ACHN (cell line): ENCODE data around the gene TRPV4.

Experiments
- DNase-seq: peaks from one replicate; pipeline ENCODE4 v3.0.0-alpha.2; 2015
- in situ Hi-C: cut with HindIII; loops from 2 replicates; pipeline ENCODE4 v1.10.0; 2017; ENCODE audit warnings: low sequenced_read_pairs, low pct_ligation_motif_present, low pct_unique_long_range_greater_than_20kb

The TRPV4 gene

DNA sequence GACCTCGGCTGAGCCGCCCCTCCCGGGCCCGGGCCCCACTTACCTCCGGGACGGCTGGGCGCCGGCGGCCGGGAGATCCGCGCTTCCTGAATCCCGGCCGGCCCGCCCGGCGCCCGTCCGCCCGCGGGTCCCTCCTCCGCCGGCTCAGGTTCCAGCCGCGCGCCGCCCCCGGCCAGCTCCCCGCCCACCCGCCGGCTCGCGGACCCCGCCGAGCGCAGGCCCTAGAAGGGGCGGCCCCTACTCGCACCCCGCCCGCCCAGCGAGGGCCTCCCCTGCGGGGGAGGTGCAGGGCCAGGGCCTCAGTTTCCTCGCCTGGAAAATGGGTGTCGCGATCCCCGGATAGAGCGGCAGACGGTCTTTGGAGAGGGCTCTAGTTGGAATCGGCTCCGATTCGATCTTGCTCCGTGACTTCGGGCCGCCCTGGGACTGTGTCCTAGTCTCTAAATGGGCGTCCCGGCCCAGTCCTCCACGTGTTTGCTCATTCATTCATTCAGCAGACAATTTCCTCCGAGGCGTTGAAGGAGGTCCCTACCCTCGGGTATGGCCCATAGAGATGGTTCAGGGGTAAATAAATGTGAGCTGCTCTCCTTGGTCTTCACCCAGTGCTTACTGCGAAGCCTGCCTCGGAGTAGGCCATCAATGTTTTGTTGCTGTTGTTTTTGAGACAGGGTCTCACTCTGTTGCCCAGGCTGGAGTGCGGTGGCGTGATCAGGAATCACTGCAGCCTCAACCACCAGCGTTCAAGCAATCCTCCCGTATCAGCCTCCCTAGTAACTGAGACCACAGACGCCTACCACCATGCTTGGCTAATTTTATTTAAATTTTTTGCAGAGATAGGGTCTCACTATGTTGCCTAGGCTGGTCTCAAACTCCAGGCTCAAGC, at the start of gene TRPV4:
TRPV4 (minus strand) TSS at position 92 of the 883 bp plus-strand sequence. CDS start 18,602 bp downstream, outside the sequence.
- in situ Hi-C loops, result no loop called here
- peak; percentile 70 for DNase-seq

DNA sequence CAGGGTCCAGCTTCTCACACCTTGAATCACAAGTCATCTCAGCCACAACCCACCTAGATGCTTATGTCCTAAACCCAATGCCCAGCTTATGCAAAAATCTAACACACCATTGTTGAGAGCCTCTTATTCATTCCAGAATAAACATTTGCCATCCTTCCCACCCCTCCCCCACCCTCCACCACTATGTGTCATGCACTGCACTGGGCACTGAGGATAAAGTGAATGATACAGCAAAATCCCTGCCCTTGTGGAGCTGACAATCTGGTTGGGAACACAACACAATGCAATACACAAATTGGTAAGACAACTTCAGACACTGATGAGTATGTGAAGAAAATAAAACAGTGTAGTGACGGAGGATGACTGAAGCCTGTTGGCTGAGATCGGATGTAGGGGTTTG, 48.6 kb upstream of the TRPV4 start:
- in situ Hi-C loops, result no loop called here
- DNase-seq, result no peak

DNA sequence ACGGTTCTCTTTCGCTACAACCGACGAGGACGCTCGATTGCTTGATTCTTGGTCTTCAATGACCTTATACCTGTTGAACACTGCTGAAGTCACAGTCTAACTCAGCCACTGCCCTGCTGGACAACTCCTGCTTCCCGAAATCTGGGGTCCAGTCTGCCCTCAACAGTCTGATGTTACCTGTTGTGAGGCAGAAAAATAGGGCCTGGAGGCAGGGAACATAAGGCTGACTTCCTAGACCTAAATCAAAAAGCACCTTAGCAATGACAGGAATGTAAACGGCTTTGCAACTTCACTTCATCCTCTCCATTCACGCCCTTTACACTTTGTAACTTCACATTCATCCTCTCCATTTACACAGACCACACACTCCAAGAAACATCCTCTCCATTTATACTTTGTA, 47.7 kb upstream of the TRPV4 start:
- no peak for DNase-seq
- in situ Hi-C loops, result no loop called here

DNA sequence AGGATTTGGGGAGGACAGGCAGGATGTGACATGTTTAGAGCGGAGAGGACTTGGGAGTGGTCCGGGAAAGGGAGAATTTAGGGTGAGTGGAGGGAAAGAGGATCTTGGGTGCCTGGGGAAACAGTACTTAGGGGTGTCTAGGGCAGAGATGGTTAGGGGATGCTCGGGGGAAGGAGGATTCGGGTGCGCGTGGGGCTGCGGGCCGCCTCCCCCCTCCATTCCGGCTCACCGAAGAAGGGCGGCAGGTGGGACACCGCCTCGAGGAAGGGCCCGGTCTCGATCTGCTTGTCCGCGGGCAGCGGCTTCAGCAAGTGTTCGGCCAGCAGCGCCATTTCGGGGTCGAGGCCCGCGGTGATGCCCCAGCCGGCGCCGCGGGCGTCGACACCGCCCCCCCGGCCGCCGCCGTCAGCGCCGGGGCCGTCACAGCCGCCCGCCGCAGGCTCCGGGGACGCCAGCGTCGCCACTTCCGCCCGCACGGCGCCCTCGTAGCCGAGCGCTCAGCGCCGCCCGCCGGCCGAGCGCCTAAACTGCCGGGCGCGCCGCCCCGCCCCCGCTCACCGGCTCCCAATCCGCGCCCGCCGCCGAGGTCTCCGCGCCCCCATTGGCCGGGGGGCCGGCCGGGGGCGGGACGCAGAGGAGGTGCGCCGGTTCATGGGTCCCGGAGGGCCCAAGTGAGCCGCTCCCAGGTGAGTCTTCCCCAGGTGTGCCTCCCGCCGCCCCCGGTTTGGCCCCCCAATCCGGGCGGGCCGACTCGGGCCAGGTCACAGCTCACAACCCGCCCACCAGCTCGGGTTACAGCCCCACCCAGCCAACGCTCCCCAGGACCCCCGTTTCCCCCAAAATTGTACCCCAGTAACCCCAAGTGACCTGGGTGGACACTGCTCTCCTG, 47.1 kb upstream of the TRPV4 start, which contains the start of gene GLTP:
GLTP (minus strand) TSS at position 499 of the 889 bp plus-strand sequence; CDS start at position 332, 167 bp downstream.
- DNase-seq, result peak; percentile 93
- in situ Hi-C loops, result no loop called here

DNA sequence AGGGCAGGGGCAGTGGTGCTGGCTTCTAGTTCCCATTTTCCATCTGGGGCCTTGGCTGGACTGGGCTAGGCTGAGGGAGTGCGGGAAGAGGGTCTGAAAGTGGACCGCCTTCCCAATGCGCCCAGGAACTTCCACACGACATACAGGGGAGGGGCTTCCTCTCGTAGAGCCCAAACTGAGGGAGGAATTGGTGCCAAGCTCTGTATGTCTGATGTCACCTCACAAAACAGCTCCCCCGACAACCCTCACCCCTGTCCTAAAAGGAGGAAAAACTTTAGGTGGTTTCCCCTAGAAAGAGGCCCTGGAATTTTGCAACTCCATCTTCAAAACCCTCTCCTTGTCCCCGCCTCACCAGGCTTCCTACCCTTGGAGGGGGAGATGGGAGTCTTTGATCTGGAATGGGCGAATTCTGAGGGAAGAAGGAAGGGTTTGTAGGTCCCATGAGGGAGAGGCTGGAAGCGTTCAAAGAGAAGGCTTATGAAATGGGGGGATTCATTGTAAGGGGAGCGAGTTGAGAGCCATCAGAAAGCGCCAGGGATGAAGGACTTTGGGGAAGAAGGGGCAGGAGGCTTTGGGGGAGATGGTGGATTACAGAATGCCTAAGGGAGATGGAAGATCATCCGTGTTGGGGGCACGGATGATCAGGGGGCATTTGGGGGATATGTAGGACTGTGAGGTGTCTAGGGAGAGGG, 46.3 kb upstream of the TRPV4 start:
- in situ Hi-C loops, result no loop called here
- DNase-seq, result no peak

DNA sequence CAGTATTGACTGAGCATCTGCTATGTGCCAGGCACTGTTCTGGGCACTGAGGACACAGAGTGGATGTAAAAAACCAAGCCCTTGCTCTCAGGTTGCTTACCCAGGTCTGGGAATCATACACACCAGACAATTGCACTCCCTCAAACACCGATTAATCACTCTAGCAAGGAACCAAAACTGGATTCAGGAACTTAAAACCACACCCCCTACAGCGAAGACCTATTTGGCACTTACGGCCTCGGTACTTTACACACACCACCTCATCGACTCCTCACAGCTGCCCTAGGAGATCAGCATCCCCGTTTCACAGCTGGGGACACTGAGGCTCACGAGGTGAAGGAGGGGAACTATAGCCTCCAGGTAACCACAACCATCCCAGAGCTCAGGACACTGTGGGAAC, 45.6 kb upstream of the TRPV4 start:
- DNase-seq, result no peak
- in situ Hi-C loops, result no loop called here

DNA sequence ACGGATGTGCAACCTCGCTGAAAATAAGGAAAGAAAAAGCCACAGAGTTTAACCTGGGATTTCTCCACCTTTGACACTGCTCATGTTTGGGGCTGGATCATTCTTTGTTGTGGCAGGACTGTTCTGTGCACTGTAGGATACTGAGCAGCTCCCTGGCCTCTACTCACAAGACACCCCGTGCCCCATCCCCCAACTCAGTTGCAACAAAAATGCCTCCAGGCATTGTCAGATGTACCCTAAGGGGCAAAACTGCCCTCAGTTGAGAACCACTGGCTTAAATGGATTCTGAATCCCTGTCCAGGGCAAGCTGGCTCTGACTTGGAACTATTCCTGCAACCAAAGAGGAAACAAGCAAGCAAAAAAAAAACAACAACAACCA, 45.0 kb upstream of the TRPV4 start:
- in situ Hi-C loops, result no loop called here
- DNase-seq, result no peak

DNA sequence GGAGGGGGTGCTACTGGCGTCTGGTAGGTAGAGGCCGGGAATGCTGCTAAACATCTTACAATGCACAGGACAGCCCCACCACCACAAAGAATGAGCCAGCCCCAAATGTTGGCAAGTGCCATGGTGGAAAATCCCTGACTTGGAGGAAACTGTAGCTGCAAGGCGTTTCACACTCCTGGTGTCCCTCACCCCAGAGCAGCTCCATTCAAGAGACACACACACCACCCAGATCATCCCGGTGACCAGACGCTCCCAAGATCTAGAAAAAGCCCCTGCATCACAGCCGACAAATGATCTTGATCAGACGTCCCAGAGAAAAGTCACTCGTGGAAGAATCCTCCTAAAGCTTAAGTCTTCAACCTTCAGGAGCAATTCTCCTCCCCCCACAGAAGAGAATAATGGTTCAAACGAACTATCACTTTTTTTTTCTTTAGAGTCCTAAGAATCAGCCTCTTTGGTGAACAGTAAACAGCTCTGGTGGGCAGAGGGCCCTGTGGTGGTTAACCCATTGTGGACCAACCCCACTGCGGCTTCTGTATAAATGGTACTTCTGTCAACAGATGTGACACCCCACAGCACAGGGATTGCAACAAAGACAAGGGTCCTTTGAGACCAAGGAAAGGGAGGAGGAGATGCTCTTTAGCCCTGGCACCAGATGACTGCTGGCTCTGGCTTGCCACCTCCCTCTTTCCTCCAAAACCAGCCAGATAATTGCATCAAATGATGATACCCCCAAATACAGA, 44.5 kb upstream of the TRPV4 start:
- no peak for DNase-seq
- in situ Hi-C loops, result no loop called here

DNA sequence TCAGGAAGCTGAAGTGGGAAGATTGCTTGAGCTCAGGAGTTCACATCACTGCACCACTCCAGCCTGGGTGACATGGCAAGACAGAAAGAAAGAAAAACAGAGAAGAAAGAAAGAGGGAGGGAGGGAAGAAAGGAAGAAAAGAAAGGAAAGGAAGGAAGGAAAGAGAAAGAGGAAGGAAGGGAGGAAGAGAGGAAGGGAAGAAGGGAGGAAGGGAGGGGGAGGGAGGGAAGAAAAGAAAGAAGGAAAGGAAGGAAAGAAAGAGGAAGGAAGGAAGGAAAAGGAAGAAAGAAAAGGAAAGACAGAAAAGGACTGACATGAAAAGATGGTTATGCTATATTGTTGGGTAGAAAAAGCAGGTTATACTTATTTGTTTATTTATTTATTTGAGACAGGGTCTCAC, 43.2 kb upstream of the TRPV4 start:
- in situ Hi-C loops, result no loop called here

DNA sequence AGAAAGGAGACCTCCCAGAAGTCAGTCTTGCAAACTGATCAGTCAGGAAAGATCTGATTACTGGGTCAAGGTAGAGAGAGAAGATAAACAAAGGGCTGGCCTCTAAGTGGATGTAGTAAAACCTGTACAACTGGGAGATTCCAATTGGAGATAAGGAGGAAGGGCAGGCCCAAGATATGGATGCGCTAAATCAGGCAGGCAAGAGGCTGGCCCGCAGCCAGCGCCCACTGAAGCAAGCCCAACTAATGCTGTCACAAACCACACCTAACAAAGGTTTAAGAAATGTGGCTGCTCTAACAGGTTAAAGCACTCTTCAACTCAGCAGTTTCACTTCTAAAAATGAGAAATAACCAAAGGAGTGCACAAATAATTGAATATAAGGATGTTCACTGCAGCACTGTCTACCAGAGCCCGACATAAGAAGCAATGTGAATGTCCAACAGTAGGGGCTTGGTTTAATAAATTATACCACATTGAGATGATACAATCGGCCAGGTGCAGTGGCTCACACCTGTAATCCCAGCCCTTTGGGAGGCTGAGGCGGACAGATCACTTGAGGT, 42.5 kb upstream of the TRPV4 start:
- DNase-seq, result no peak
- in situ Hi-C loops, result no loop called here

More for the DNA sequence above, 43.2 kb upstream of the TRPV4 start:
- DNase-seq, result no peak

DNA sequence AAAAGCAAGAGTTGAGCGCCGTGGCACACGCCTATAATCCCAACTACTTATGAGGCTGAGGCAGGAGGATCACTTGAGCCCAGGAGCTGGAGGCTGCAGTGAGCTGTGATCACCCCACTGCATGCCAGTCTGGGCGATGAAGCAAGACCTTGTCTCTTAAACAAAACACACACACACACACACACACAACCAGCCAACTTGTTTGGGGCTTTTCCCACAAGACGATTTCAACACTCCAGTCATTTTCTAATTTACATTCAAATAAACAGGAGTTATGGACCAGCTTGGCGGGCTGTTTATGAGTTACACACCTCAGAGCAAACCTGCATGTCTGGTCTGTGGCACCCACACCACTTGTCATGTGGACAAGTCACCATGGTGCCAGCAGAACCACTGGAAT, 40.5 kb upstream of the TRPV4 start:
- in situ Hi-C loops, result no loop called here

DNA sequence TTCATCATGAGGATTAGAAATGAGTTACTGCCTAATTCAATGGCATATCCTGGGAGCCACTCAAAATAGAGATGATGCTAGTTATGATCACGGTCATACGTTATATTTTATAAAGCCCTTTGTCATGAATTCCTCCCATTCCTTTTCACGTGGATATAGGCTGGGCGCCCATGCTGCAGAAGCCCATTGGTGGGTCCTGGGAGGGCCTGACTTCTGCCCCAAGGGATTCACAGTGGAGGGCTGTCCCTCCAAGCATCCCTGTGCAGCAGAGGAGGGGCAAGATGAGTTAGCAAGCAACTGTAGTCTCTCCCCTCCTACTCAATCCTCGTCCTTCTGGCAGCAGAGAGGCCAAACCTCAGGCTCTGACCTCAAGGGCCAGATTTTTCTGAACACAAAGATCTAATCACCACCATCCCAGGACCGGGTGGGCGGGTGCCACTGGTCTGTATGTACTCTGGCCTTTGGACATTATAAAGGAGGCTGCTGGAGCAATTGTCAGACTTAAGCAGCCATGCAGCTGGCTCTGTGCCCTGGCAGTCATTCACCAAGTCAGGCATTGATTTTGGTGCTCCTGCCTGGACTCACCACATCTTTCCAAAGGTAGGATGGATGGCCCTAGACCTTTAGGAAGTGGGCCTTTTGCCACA, 38.6 kb upstream of the TRPV4 start:
- in situ Hi-C loops, result no loop called here
- DNase-seq, result no peak

More for the DNA sequence above, 40.5 kb upstream of the TRPV4 start:
- DNase-seq, result no peak

DNA sequence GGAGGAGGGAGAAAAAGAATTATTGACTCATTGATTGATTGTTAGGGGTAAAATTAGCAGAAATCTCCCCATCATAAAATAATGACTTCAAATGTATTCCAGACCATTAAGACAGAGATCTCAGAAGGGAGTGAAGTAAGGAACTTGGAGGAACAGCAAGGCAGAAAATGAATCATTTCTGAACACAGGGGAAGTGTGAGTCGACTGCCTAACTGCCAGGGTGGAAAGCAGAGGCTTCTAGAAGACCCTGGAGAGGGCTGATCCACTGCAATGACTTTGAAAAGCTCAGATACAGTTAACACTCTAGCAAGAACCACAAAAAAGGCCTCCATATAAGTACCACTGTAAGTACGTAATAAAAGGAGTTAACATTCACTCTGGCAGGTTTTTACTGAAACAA, 37.5 kb upstream of the TRPV4 start:
- in situ Hi-C loops, result no loop called here
- no peak for DNase-seq

DNA sequence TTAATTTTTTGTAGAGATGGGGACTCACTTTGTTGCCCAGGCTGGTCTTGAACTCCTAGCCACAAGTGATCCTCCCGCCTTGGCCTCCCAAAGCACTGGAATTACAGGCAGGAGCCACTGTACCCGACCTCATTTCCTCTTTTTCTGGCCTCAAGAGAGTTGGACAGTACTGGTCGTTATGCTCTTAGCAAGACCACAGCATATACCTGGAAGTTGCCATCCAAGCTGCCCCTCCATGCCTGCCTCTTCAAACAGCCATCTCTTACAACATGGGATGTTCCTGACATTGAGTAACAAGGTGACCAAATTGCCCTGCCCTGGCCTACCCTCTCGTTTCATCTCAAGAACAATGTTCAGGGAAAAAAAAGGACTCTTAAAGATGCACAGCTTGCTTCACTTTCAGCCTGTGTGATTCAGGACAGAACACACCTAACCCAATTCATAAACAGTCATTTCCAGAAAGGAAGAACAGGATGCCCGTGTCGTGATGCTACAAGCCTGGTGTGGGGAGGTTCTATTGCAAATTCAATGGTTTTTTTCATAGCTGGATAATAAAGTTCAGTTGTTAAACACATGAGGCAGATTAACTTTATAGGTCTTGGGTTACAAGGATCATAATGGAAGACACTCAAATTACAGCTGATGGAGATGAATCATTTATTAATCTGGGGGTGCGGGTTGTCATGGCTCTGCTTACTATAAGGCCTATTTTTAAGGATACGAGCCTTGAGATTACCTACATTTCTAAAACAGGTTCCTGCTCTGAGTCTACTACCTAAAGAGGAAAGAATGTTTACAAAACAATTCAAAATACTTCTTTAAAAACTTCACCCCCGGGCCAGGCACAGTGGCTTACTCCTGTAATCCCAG, 35.2 kb upstream of the TRPV4 start:
- in situ Hi-C loops, result no loop called here
- no peak for DNase-seq

DNA sequence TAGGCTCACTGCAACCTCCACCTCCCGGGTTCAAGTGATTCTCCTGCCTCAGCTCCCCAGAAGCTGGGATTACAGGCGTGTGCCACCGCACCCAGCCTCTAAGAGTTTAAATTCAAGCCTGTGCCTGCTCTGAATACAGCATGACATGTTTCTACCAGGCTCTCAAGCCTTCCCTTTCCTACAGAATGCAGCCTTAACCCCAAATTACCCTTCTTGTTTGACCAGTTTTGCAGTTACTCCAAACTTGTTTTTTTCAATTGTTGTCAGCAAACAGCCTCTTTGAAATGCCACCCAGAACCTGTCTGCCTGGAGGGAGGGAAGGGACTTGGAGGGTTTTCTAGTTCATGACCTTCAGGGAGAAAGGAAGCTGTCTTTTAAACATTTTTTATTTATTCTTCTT, 31.7 kb upstream of the TRPV4 start:
- in situ Hi-C loops, result no loop called here
- DNase-seq, result no peak

DNA sequence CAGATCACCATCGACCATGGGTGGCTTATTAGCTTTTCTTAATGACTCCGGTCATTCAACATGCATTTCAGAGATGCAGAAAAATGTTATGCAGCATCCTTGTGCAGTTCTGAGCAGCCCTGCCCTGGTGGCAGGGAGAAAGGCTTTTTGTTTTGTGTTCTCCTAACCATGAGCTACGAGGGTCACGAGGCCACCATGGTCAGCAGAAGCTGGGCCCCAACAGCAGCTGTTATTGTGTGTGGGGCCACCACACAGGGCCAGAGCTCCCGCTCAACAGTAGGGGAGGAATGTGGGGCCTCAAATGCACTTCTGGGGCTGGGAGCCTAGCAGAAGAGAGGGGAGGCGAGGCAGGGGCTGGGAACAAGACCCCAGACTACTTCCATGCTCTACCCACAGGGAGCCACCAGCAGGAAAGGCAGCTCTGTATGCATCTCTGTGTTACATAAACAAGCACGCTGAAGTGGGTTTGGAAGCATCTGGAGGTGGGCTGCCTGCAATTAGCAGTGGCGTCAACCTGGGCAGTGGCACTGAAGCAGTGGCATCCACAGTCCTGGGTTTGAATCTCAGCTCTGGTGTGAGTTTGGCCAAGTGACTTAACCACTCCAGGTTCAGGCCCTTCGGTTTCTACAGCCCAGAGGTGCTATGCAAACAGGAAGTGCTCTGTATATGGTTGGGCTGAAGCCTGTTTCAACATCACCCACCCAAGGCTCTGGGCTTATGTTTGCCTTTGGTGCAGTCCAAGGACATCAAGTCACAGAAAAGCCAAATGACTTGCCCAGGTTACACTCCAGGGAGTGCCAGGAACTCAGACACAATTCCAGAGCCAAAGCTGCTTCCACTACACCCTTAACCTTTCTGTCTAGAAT, 30.9 kb upstream of the TRPV4 start:
- DNase-seq, result no peak

More for the DNA sequence above, 30.9 kb upstream of the TRPV4 start:
- in situ Hi-C loops, result no loop called here
